GM19467 (cell line): ENCODE data around the gene RMC1.

Experiments
- ATAC-seq: cut with Tn5 transposase; IDR thresholded peaks from one replicate; pipeline ENCODE4 v1.9.1; 2021; ENCODE audit warnings: mild to moderate bottlenecking, moderate library complexity; ENCODE audit not compliant: unreplicated experiment

Gene RMC1

GRCh38 chr18:23529604-23530003 lies 26.3 kb downstream of the RMC1 start:
- ATAC-seq = no peak

- no peak for ATAC-seq
Measured at GRCh38 chr18:23530195-23530594, 26.9 kb downstream of the RMC1 start.

GRCh38 chr18:23531912-23532311 lies 28.6 kb downstream of the RMC1 start:
- no peak for ATAC-seq

GRCh38 chr18:23532848-23533247 lies 29.5 kb downstream of the RMC1 start:
- ATAC-seq = no peak

GRCh38 chr18:23534276-23534675 lies 31.0 kb downstream of the RMC1 start:
- ATAC-seq = no peak

GRCh38 chr18:23536204-23536603 lies 32.9 kb downstream of the RMC1 start:
- ATAC-seq = no peak

GRCh38 chr18:23537274-23537673 lies 34.0 kb downstream of the RMC1 start:
- ATAC-seq = no peak

- ATAC-seq = no peak
Measured at GRCh38 chr18:23538001-23538400, 34.7 kb downstream of the RMC1 start.

- ATAC-seq = no peak
Measured at GRCh38 chr18:23538870-23539269, 35.6 kb downstream of the RMC1 start.

GRCh38 chr18:23539296-23539695 lies 36.0 kb downstream of the RMC1 start:
- ATAC-seq = no peak

- no peak for ATAC-seq
Measured at GRCh38 chr18:23539911-23540525, 36.7 kb downstream of the RMC1 start.

GRCh38 chr18:23540867-23541266 lies 37.6 kb downstream of the RMC1 start:
- ATAC-seq = no peak

- no peak for ATAC-seq
Measured at GRCh38 chr18:23541349-23542093, 38.2 kb downstream of the RMC1 start.

GRCh38 chr18:23542461-23542860 lies 39.1 kb downstream of the RMC1 start:
- ATAC-seq = no peak

- no peak for ATAC-seq
Measured at GRCh38 chr18:23545247-23545789, 42.0 kb downstream of the RMC1 start.

- ATAC-seq = no peak
Measured at GRCh38 chr18:23547306-23547705, 44.0 kb downstream of the RMC1 start.

- ATAC-seq = no peak
Measured at GRCh38 chr18:23547846-23548245, 44.5 kb downstream of the RMC1 start.

GRCh38 chr18:23548275-23548674 lies 45.0 kb downstream of the RMC1 start:
- no peak for ATAC-seq

GRCh38 chr18:23548719-23549118 lies 45.4 kb downstream of the RMC1 start:
- no peak for ATAC-seq

- ATAC-seq = no peak
Measured at GRCh38 chr18:23550898-23551297, 47.6 kb downstream of the RMC1 start.

GRCh38 chr18:23551978-23552377 lies 48.7 kb downstream of the RMC1 start:
- ATAC-seq = no peak

GRCh38 chr18:23552505-23552904 lies 49.2 kb downstream of the RMC1 start:
- ATAC-seq = no peak
